H1 (cell line): Measurements from ENCODE around the gene KIAA0319L. TPM values are rescaled to one million over a fixed set of nuclear protein-coding genes. Genes with fewer than 3 reads are reported as not detected.
"Not testable (repeated sequence)": the region's sequence is repeated elsewhere in the genome, so short reads cannot be mapped to it uniquely, and the experiment has no call there.

Source experiments
- CTCF ChIA-PET: fragments of 300-600 bp; sonication (Branson Sonifier 250); formaldehyde crosslinking; loops from one replicate; lab custom pipeline; 2021; ENCODE audit not compliant: partially characterized antibody; lab: Charles Lee
- POLR2A ChIA-PET: fragments of 300-600 bp; sonication (Branson Sonifier 250); formaldehyde crosslinking; loops from one replicate; lab custom pipeline; 2021; ENCODE audit warnings: inconsistent platforms; ENCODE audit not compliant: partially characterized antibody; lab: Charles Lee
- DNase-seq, 2 experiments: peaks; one replicate each; pipeline versions ENCODE4 v3.0.0 to v3.0.0-alpha.2; 2010 to 2022; ENCODE audit warnings: low spot score in 2 of 2, low read depth in 1 of 2, mixed read lengths in 1 of 2
- FAIRE-seq: peaks from 2 replicates; lab custom pipeline; 2011; peaks lifted over from hg19 to GRCh38; lab: Jason Lieb, UNC
- H2AFZ ChIP-seq: 2 replicates; pipeline ENCODE4 v1.8.1; 2012; ENCODE audit warnings: low read length, inconsistent platforms
- H2AK5ac ChIP-seq: 2 replicates; pipeline ENCODE4 v1.6.1; 2013; ENCODE audit warnings: low read depth, low read length
- H2BK120ac ChIP-seq: replicated peaks from 2 replicates; pipeline ENCODE3; 2013; ENCODE audit warnings: low read depth, low read length, inconsistent platforms
- H2BK12ac ChIP-seq: 2 replicates; pipeline ENCODE4 v1.6.1; 2013; ENCODE audit warnings: low read depth, low read length
- H2BK15ac ChIP-seq: 2 replicates; pipeline ENCODE4 v1.6.1; 2013; ENCODE audit warnings: low read length
- H2BK20ac ChIP-seq: 2 replicates; pipeline ENCODE4 v1.6.1; 2013; ENCODE audit warnings: low read length
- H2BK5ac ChIP-seq: 2 replicates; pipeline ENCODE4 v1.6.1; 2013; ENCODE audit warnings: low read depth, low read length
- H3K14ac ChIP-seq: 2 replicates; pipeline ENCODE4 v1.6.1; 2013; ENCODE audit warnings: inconsistent platforms; ENCODE audit not compliant: insufficient read length
- H3K18ac ChIP-seq: 2 replicates; pipeline ENCODE4 v1.6.1; 2013; ENCODE audit warnings: low read length; ENCODE audit errors: extremely low read depth
- H3K23ac ChIP-seq: 2 replicates; pipeline ENCODE4 v1.6.1; 2013; ENCODE audit warnings: inconsistent platforms; ENCODE audit not compliant: insufficient read length
- H3K23me2 ChIP-seq: 2 replicates; pipeline ENCODE4 v1.6.1; 2013; ENCODE audit warnings: low read depth, low read length
- H3K27ac ChIP-seq: 2 replicates; pipeline ENCODE4 v1.6.1; 2011; ENCODE audit warnings: low read depth, low read length, inconsistent platforms
- H3K27me3 ChIP-seq, 4 experiments: replicated peaks in 1 of 4; 1 replicate in 1 of 4; 2 replicates in 3 of 4; pipeline versions ENCODE4 v1.6.1 to v1.8.1; 2011 to 2013; ENCODE audit warnings: low read length in 3 of 4, mild to moderate bottlenecking in 3 of 4, inconsistent platforms in 2 of 4, mixed read lengths in 2 of 4, moderate library complexity in 1 of 4; ENCODE audit not compliant: control insufficient read depth in 3 of 4, insufficient read depth in 3 of 4; ENCODE audit errors: extremely low read depth in 1 of 4
- H3K36me3 ChIP-seq, 4 experiments: 2 replicates each; pipeline versions ENCODE4 v1.6.1 to v1.8.1; 2011 to 2013; ENCODE audit warnings: mild to moderate bottlenecking in 4 of 4, low read length in 3 of 4, moderate library complexity in 2 of 4, control low read depth in 1 of 4, inconsistent platforms in 1 of 4; ENCODE audit not compliant: insufficient read depth in 4 of 4, control insufficient read depth in 2 of 4
- H3K4ac ChIP-seq: replicated peaks from 2 replicates; pipeline ENCODE3; 2013; ENCODE audit warnings: low read length, low read depth, mixed read lengths, inconsistent platforms; ENCODE audit not compliant: insufficient read length
- H3K4me1 ChIP-seq, 4 experiments: replicated peaks in 1 of 4; 1 replicate in 1 of 4; 2 replicates in 3 of 4; pipeline versions ENCODE4 v1.6.1 to v1.8.1; 2011 to 2013; ENCODE audit warnings: low read length in 3 of 4, inconsistent platforms in 2 of 4, mixed read lengths in 1 of 4; ENCODE audit not compliant: insufficient read depth in 4 of 4, control insufficient read depth in 3 of 4
- H3K4me2 ChIP-seq, 2 experiments: 2 replicates each; pipeline versions ENCODE4 v1.6.1 to v1.8.1; 2011 to 2013; ENCODE audit warnings: low read depth in 2 of 2, low read length in 2 of 2, control low read depth in 1 of 2, inconsistent platforms in 1 of 2, mild to moderate bottlenecking in 1 of 2; ENCODE audit not compliant: insufficient read depth in 1 of 2
- H3K4me3 ChIP-seq, 4 experiments: fragments of 200-600, 300-600 bp in 1 of 4; sonication (generic), shearing (Covaris generic), sonication (Bioruptor Twin) in 1 of 4; 2 replicates each; pipeline versions ENCODE4 v1.5.1 to v1.8.1; 2011 to 2016; ENCODE audit warnings: low read length in 4 of 4, low read depth in 3 of 4, control low read depth in 2 of 4, inconsistent platforms in 2 of 4, mild to moderate bottlenecking in 2 of 4, mixed read lengths in 1 of 4, moderate library complexity in 1 of 4; ENCODE audit not compliant: insufficient read depth in 2 of 4; ENCODE audit errors: extremely low read depth in 1 of 4
- H3K56ac ChIP-seq: replicated peaks from 2 replicates; pipeline ENCODE3; 2013; ENCODE audit warnings: low read depth, mild to moderate bottlenecking, mixed read lengths, low read length, inconsistent platforms; ENCODE audit not compliant: insufficient read length
- H3K79me1 ChIP-seq: 2 replicates; pipeline ENCODE4 v1.6.1; 2013; ENCODE audit warnings: low read depth, low read length, control low read depth
- H3K79me2 ChIP-seq, 2 experiments: 2 replicates each; pipeline versions ENCODE4 v1.6.1 to v1.8.1; 2012 to 2013; ENCODE audit warnings: low read length in 2 of 2, mild to moderate bottlenecking in 2 of 2, inconsistent platforms in 1 of 2; ENCODE audit not compliant: insufficient read depth in 2 of 2, control insufficient read depth in 1 of 2
- H3K9ac ChIP-seq, 4 experiments: replicated peaks in 1 of 4; 1 replicate in 1 of 4; 2 replicates in 3 of 4; pipeline versions ENCODE4 v1.6.1 to v1.8.1; 2011 to 2013; ENCODE audit warnings: low read depth in 3 of 4, low read length in 3 of 4, control low read depth in 2 of 4, mild to moderate bottlenecking in 2 of 4, moderate library complexity in 2 of 4, inconsistent platforms in 1 of 4; ENCODE audit errors: extremely low read depth in 1 of 4
- H3K9me3 ChIP-seq, 2 experiments: 2 replicates each; pipeline versions ENCODE4 v1.6.1 to v1.8.1; 2012 to 2013; ENCODE audit warnings: mild to moderate bottlenecking in 2 of 2, moderate library complexity in 2 of 2, control low read depth in 1 of 2, inconsistent platforms in 1 of 2, low read depth in 1 of 2, low read length in 1 of 2, mixed read lengths in 1 of 2; ENCODE audit not compliant: insufficient read depth in 2 of 2
- H4K20me1 ChIP-seq, 2 experiments: replicated peaks in 1 of 2; 2 replicates each; pipeline versions ENCODE3 to v1.8.1; 2011 to 2013; ENCODE audit warnings: inconsistent platforms in 2 of 2, low read length in 2 of 2, mild to moderate bottlenecking in 1 of 2; ENCODE audit not compliant: insufficient read depth in 2 of 2, control insufficient read depth in 1 of 2
- H4K5ac ChIP-seq: 2 replicates; pipeline ENCODE4 v1.6.1; 2013; ENCODE audit warnings: low read length, low read depth, mixed read lengths, inconsistent platforms; ENCODE audit not compliant: insufficient read length
- H4K8ac ChIP-seq: 2 replicates; pipeline ENCODE4 v1.8.0; 2013; ENCODE audit warnings: mild to moderate bottlenecking, moderate library complexity, low read length, inconsistent platforms; ENCODE audit not compliant: insufficient read depth; ENCODE audit errors: extremely low read depth
- H4K91ac ChIP-seq: replicated peaks from 2 replicates; pipeline ENCODE3; 2013; ENCODE audit warnings: low read length, mixed read lengths, inconsistent platforms; ENCODE audit not compliant: insufficient read length
- ASH2L ChIP-seq: fragments of 200-600, 300-600 bp; sonication (generic); IDR thresholded peaks from one replicate; pipeline ENCODE4 v1.7.1; 2017; ENCODE audit warnings: low read length
- FOSL1 ChIP-seq: IDR thresholded peaks from 2 replicates; pipeline ENCODE4 v1.6.1; 2011; ENCODE audit warnings: mild to moderate bottlenecking, low read depth, low read length, moderate library complexity; ENCODE audit not compliant: insufficient read depth
- NRF1 ChIP-seq: IDR thresholded peaks from 2 replicates; pipeline ENCODE4 v1.6.1; 2011; ENCODE audit warnings: mild to moderate bottlenecking, low read depth, low read length, improper control_type of control experiment
- RBBP5 ChIP-seq: IDR thresholded peaks from 2 replicates; pipeline ENCODE4 v1.7.1; 2012; ENCODE audit warnings: low read depth, mild to moderate bottlenecking, inconsistent platforms, low read length, moderate library complexity, borderline replicate concordance
- TAF7 ChIP-seq: optimal IDR thresholded peaks from 2 replicates; pipeline ENCODE3; 2011; ENCODE audit warnings: low read depth, mild to moderate bottlenecking, inconsistent platforms, low read length, moderate library complexity, borderline replicate concordance
- WGBS, 2 experiments: shearing (Covaris generic) in 1 of 2; methylation state at CpG; one replicate each; pipeline versions ENCODE4 v1.1.6 to v1.1.7; 2013 to 2015; ENCODE audit warnings: low lambda C conversion rate in 2 of 2, mixed read lengths in 2 of 2, inconsistent platforms in 1 of 2, low coverage in 1 of 2, missing lambda C conversion rate in 1 of 2; ENCODE audit not compliant: insufficient replicate concordance in 2 of 2, insufficient coverage in 1 of 2, insufficient read length in 1 of 2; ENCODE audit errors: extremely low coverage in 1 of 2, missing lambda C conversion rate in 1 of 2; 5-methylcytosine and 5-hydroxymethylcytosine counted together
- polyA plus RNA-seq, 7 experiments: library from polyadenylated mRNA; depleted of rRNA in 3 of 7; stranded (reverse) in 5 of 7; unstranded in 2 of 7; fragments of >200 nt in 5 of 7; fragments of 200-250 nt in 2 of 7; gene quantifications; 1 replicate in 5 of 7; 2 replicates in 1 of 7; 4 replicates in 1 of 7; pipeline versions ENCODE4 v1.2.1 to v1.2.3, GENCODE V29; 2011 to 2013; ENCODE audit warnings: missing spikeins in 2 of 7, mixed read lengths in 2 of 7
- total RNA-seq: library from RNA; stranded (reverse); fragmentation: NEBNext Ultra II Directional; extraction: Animal tissue kit (Norgen Biotek cat#: 25700); gene quantifications from 2 replicates; pipeline ENCODE4 v1.2.1, GENCODE V29; 2021

Gene KIAA0319L
- total and polyA plus RNA-seq, 2 of the 8 experiments (the other 6 are each of a cell fraction or from before 2014, with no cell fraction given) = 40.1 to 55.7 TPM

DNA sequence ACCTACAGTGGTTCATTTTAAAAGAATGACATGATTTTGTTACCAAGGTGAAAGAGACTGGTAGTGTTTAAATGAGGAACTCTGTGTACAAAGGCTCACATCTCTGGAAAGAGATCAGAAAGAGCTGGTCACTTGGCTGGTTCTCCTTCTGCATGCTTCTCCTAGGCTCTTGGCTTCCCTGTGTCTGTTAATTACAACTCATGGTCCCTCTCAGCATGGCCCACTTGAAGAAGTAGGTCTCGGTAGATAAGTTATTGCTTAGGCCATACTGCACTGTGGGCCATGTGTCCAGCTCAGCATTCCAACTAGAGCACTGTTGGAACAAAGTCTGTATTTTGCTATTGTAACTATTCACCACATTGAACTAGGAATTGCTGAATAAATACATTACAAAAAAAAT lies 91.1 kb downstream of the KIAA0319L start (continued):
- no peak for TF ChIP-seq FOSL1
- TF ChIP-seq NRF1 = no peak
- no peak for TF ChIP-seq RBBP5
- no peak for TF ChIP-seq ASH2L
- no peak for TF ChIP-seq TAF7
- TF ChIP-seq, all 59 proteins: peak for 0

DNA sequence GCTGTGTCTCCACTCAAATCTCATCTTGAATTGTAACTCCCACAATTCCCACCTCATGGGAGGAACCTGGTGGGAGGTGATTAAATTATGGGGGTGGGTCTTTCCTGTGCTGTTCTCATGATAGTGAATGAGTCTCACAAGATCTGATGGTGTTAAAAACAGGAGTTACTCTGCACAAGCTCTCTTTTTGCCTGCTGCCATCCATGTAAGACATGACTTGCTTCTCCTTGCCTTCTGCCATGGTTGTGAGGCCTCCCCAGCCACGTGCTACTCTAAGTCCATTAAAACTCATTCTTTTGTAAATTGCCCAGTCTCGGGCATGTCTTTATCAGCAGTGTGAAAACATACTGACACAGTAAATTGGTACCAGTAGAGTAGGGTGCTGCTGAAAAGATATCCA lies 93.5 kb downstream of the KIAA0319L start:
- H2AK5ac ChIP-seq, H3K18ac ChIP-seq, H4K5ac ChIP-seq, POLR2A ChIA-PET, H4K20me1 ChIP-seq, H3K56ac ChIP-seq, H3K27me3 ChIP-seq, H4K91ac ChIP-seq, H3K79me1 ChIP-seq, H3K9ac ChIP-seq, H3K23me2 ChIP-seq, H2BK120ac ChIP-seq, H3K4me3 ChIP-seq, H2BK5ac ChIP-seq, H2BK15ac ChIP-seq, H3K4ac ChIP-seq, H3K27ac ChIP-seq, H2AFZ ChIP-seq, H2BK12ac ChIP-seq, H3K4me1 ChIP-seq, H3K14ac ChIP-seq, DNase-seq, H3K23ac ChIP-seq, FAIRE-seq, H3K79me2 ChIP-seq, H4K8ac ChIP-seq, H2BK20ac ChIP-seq, H3K4me2 ChIP-seq: not testable (repeated sequence)
- 87% methylated on average over 2 of the region's 2 CpGs; no CpG with 5 or more reads in 1 of the 2 experiments for WGBS, 2 experiments
- CTCF ChIA-PET = interaction anchor here (1.0 to 1.2 kb wide), 2 partner anchors 9 to 12 kb away, joined by 3 read pairs; no protein-coding TSS in a partner anchor
- Histone ChIP-seq H3K9me3 (peaks cover 13 to 15% of the 10 kb centered on the region in 2 experiments), H3K36me3 (peaks cover 4 to 53% (median 32%) of the 10 kb centered on the region in 4 experiments; a peak in 7 of 8 replicates)
